Activated naive CD4-positive, alpha-beta T cell treated with anti-CD3 and anti-CD28 coated beads, Interleukin-2, amount 10 ng/mL, durations not matched to agents 7 days and 5 days (primary cell): ENCODE measurements around the gene YARS1.
A peak's percentile ranks its signal among the peaks of the same experiment; 100 is the strongest.

ENCODE experiments used
- CTCF ChIA-PET: fragments of 350-600 bp; sonication (Branson Sonifier 250); formaldehyde crosslinking; loops from one replicate; lab custom pipeline; 2021; ENCODE audit warnings: antibody characterized with exemption; lab: Charles Lee
- DNase-seq: peaks from one replicate; pipeline ENCODE4 v3.0.0-alpha.2; 2020
- H3K27ac Mint-ChIP-seq: one replicate; pipeline ENCODE4 v1.8.0; 2021; ENCODE audit warnings: mild to moderate bottlenecking, moderate library complexity, mixed read lengths
- H3K27me3 Mint-ChIP-seq: one replicate; pipeline ENCODE4 v1.8.0; 2021; ENCODE audit warnings: mild to moderate bottlenecking, mixed read lengths
- H3K36me3 Mint-ChIP-seq: one replicate; pipeline ENCODE4 v1.8.0; 2021; ENCODE audit warnings: mixed read lengths
- H3K4me1 Mint-ChIP-seq: one replicate; pipeline ENCODE4 v1.8.0; 2021; ENCODE audit warnings: mixed read lengths
- H3K4me3 Mint-ChIP-seq: one replicate; pipeline ENCODE4 v1.8.0; 2021; ENCODE audit warnings: mild to moderate bottlenecking, moderate library complexity, mixed read lengths
- H3K9me3 Mint-ChIP-seq: one replicate; pipeline ENCODE4 v1.8.0; 2021; ENCODE audit warnings: mixed read lengths

YARS1 gene

GRCh38 chr1:32780005-32780404 is 37.2 kb downstream of the YARS1 start:
- peaks cover 63% of the 10 kb centered on the region for H3K36me3 Mint-ChIP-seq
- no peaks in the 10 kb centered on the region for H3K27me3 Mint-ChIP-seq
- H3K4me3 Mint-ChIP-seq: no peak overlapping the region
- CTCF ChIA-PET: interaction anchor here (1.2 kb wide), 1 partner anchor 68 kb away, joined by 3 read pairs; no protein-coding TSS in a partner anchor
- no peaks in the 10 kb centered on the region for H3K9me3 Mint-ChIP-seq
- H3K4me1 Mint-ChIP-seq: peaks cover 4% of the 10 kb centered on the region
- DNase-seq: no peak
- no peak overlapping the region for H3K27ac Mint-ChIP-seq

- DNase-seq: no peak
- H3K36me3 Mint-ChIP-seq: peaks cover 63% of the 10 kb centered on the region
- CTCF ChIA-PET: interaction anchor here (1.2 kb wide), 1 partner anchor 67 kb away, joined by 3 read pairs; no protein-coding TSS in a partner anchor
- H3K4me3 Mint-ChIP-seq: no peak overlapping the region
- peak overlapping the region; percentile 33 for H3K27ac Mint-ChIP-seq
- no peaks in the 10 kb centered on the region for H3K27me3 Mint-ChIP-seq
- peaks cover 4% of the 10 kb centered on the region for H3K4me1 Mint-ChIP-seq
- no peaks in the 10 kb centered on the region for H3K9me3 Mint-ChIP-seq
Measured at GRCh38 chr1:32779242-32779641, 37.9 kb downstream of the YARS1 start.

DNA sequence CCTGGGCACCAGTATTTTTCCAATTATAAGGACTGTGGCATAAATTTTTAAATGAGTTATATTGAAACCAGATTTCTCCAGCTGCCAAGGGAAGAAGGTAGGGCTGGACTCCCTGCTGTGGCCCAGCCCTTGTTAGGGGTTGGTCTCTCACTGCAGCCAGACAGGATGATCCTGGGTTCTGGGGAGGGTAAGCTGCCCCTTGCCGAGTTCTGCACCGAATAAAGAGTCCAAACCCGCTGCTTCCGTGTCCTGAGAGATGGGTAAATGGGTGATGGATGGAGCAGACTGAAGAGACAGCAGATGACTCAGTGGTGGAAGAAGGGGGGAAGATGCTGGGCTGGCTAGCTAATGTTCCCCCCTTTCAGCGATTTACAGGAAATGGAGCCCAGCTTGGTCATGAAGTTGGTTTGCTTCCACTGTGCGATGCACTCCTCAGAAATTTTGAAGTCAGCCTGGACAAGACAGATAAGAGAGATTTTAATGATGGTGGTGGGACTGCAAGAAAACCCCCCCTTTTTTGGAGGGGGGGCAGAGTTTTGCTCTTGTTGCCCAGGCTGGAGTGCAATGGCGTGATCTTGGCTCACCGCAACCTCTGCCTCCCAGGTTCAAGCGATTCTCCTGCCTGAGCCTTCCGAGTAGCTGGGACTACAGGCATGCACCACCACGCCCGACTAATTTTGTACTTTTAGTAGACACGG is 41.4 kb downstream of the YARS1 start:
- DNase-seq: no peak
- H3K27ac Mint-ChIP-seq: peak overlapping the region; percentile 64
- peaks cover 7% of the 10 kb centered on the region for H3K4me1 Mint-ChIP-seq
- peaks cover 44% of the 10 kb centered on the region for H3K36me3 Mint-ChIP-seq
- CTCF ChIA-PET: interaction anchor here (0.7 to 10.7 kb wide), 4 partner anchors 8 to 255 kb away, joined by 3 to 204 read pairs (median 4); no protein-coding TSS in a partner anchor
- H3K27me3 Mint-ChIP-seq: no peaks in the 10 kb centered on the region
- no peak overlapping the region for H3K4me3 Mint-ChIP-seq
- no peaks in the 10 kb centered on the region for H3K9me3 Mint-ChIP-seq

DNA sequence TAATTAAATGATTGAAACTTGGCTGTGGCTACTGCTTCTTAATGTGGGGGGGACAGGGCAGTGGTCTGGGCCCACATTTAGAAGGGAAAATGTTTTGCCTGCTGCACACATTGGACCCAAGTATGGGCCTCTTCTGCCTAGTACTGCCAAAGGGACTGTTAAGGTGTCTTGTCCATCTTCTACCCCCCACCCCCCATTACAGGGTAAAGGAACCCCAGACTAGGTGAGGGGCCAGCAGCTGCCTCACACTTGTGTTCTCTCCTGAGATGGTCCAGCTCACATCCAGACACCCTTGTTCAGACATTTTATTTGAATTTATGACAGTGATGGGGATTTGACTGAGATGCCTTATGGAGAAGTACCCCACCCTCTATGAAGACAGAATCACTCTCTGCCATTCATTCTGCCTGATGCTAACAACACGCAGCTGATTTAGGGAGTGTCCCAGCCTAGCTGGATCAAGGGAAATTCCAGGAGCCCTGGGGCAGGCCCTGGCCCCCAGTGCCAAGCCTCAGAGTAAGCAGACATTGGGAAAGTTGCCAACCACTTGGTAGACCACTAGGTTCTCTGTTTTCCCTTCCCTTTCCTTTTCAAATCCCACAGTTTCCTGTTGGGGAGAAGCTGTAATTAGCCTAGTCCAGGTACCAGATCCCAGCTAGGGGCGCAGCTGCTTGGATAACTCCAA is 42.1 kb downstream of the YARS1 start:
- Mint-ChIP-seq H3K4me3 (no peak overlapping the region), H3K27me3 (no peaks in the 10 kb centered on the region), H3K27ac (peak overlapping the region; percentile 55), H3K9me3 (no peaks in the 10 kb centered on the region), H3K36me3 (peaks cover 37% of the 10 kb centered on the region), H3K4me1 (peaks cover 7% of the 10 kb centered on the region)
- CTCF ChIA-PET: interaction anchor here (0.7 to 10.7 kb wide), 8 partner anchors 9 to 255 kb away, joined by 3 to 204 read pairs (median 4); no protein-coding TSS in a partner anchor
- no peak for DNase-seq

- Mint-ChIP-seq H3K9me3 (no peaks in the 10 kb centered on the region), H3K36me3 (peaks cover 32% of the 10 kb centered on the region), H3K4me3 (no peak overlapping the region)
Measured at GRCh38 chr1:32774464-32774808, 42.7 kb downstream of the YARS1 start.

DNA sequence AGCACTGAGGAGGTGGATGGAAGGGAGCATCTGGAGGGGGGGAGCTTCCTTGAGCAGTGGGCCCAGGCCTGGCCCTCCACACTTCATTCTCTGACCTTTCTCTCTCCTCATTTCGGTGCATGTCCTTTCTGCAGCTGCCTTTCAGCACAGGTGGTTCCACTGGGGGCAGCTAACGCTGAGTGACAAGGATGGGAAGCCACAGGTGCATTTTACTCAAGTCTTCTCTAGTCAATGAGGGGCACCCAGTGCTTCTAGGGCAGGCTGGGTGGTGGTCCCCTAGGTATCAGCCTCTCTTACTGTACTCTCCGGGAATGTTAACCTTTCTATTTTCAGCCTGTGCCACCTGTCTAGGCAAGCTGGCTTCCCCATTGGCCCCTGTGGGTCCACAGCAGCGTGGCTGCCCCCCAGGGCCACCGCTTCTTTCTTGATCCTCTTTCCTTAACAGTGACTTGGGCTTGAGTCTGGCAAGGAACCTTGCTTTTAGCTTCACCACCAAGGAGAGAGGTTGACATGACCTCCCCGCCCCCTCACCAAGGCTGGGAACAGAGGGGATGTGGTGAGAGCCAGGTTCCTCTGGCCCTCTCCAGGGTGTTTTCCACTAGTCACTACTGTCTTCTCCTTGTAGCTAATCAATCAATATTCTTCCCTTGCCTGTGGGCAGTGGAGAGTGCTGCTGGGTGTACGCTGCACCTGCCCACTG is 43.2 kb downstream of the YARS1 start:
- Mint-ChIP-seq H3K27me3 (no peaks in the 10 kb centered on the region), H3K36me3 (peaks cover 31% of the 10 kb centered on the region), H3K4me3 (no peak overlapping the region), H3K9me3 (no peaks in the 10 kb centered on the region), H3K4me1 (peaks cover 7% of the 10 kb centered on the region), H3K27ac (peak overlapping the region; percentile 43)
- CTCF ChIA-PET: interaction anchor here (0.7 to 10.7 kb wide), 18 partner anchors 7 to 373 kb away, joined by 3 to 204 read pairs (median 6); no protein-coding TSS in a partner anchor
- DNase-seq: no peak

More at GRCh38 chr1:32774464-32774808, 42.7 kb downstream of the YARS1 start:
- Mint-ChIP-seq H3K27ac (peak overlapping the region; percentile 43), H3K27me3 (no peaks in the 10 kb centered on the region), H3K4me1 (peaks cover 7% of the 10 kb centered on the region)
- no peak for DNase-seq
- CTCF ChIA-PET: interaction anchor here (0.8 to 10.7 kb wide), 7 partner anchors 9 to 254 kb away, joined by 4 to 204 read pairs (median 5); no protein-coding TSS in a partner anchor

- Mint-ChIP-seq H3K27ac (no peak overlapping the region), H3K36me3 (peaks cover 26% of the 10 kb centered on the region), H3K27me3 (no peaks in the 10 kb centered on the region), H3K4me1 (peaks cover 7% of the 10 kb centered on the region), H3K4me3 (no peak overlapping the region), H3K9me3 (no peaks in the 10 kb centered on the region)
- DNase-seq: peak; percentile 85
- CTCF ChIA-PET: interaction anchor here (0.6 to 10.7 kb wide), 25 partner anchors 8 to 372 kb away, joined by 3 to 204 read pairs (median 5); no protein-coding TSS in a partner anchor
Measured at GRCh38 chr1:32773018-32773763, 44.0 kb downstream of the YARS1 start.

DNA sequence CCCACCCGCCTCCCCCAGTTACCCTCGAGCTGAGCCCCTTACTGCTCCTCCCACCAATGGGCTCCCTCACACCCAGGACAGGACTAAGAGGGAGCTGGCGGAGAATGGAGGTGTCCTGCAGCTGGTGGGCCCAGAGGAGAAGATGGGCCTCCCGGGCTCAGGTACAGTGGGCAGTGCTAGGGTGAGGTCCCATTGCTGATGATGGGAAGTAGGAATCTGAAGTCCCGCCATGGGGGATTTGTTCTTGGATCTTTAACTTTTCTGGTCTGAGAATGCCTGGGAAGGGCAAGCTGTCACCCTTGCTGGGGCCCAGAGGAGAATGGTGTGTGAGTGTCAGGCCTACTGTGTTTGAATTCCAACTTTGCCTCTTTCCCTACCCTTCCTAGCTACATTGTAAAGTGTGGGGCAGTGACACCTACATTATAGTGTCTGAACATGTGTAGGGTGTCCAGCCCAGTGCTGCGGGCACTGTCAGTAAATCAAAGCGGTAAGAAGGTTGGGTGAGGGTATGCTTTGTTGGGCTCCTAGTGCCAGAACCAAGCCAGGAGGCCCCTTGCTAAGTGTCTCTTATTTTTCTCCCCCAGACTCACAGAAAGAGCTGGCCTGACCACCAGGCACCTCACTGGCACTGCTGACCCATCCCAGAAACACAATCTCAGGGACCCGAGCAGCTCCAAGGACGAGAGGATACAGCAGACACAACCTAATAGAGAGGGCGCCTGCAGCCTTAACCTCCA is 44.7 kb downstream of the YARS1 start:
- Mint-ChIP-seq H3K4me1 (peaks cover 7% of the 10 kb centered on the region), H3K36me3 (peaks cover 19% of the 10 kb centered on the region), H3K9me3 (no peaks in the 10 kb centered on the region), H3K4me3 (no peak overlapping the region), H3K27me3 (no peaks in the 10 kb centered on the region), H3K27ac (peak overlapping the region; percentile 55)
- DNase-seq: no peak
- CTCF ChIA-PET: interaction anchor here (0.6 to 10.7 kb wide), 19 partner anchors 9 to 371 kb away, joined by 3 to 204 read pairs (median 6); no protein-coding TSS in a partner anchor

- CTCF ChIA-PET: interaction anchor here (0.6 to 10.7 kb wide), 9 partner anchors 11 to 370 kb away, joined by 3 to 204 read pairs (median 6); no protein-coding TSS in a partner anchor
Measured at GRCh38 chr1:32771561-32772280, 45.4 kb downstream of the YARS1 start.

DNA sequence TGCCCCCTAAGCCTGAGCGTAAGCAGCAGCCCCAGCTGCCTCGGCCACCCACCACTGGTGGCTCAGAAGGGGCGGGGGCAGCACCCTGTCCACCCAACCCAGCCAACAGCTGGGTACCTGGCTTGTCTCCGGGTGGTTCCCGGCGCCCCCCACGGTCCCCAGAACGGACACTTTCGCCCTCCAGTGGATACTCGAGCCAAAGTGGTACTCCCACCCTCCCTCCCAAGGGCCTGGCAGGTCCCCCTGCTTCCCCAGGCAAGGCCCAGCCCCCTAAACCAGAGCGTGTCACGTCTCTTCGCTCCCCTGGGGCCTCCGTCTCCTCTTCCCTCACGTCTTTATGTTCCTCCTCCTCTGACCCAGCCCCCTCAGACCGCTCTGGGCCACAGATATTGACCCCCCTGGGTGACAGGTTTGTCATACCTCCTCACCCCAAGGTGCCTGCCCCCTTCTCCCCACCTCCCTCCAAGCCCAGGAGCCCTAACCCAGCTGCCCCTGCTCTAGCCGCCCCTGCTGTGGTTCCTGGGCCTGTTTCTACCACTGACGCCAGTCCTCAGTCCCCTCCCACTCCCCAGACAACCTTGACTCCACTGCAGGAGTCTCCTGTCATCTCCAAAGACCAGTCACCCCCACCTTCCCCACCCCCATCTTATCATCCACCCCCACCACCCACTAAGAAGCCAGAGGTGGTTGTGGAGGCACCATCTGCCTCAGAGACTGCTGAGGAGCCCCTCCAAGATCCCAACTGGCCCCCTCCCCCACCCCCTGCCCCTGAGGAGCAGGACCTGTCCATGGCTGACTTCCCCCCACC is 46.2 kb downstream of the YARS1 start:
- H3K9me3 Mint-ChIP-seq: no peaks in the 10 kb centered on the region
- H3K27ac Mint-ChIP-seq: no peak overlapping the region

More at GRCh38 chr1:32771561-32772280, 45.4 kb downstream of the YARS1 start:
- H3K9me3 Mint-ChIP-seq: no peaks in the 10 kb centered on the region
- H3K4me1 Mint-ChIP-seq: peaks cover 7% of the 10 kb centered on the region
- H3K36me3 Mint-ChIP-seq: peaks cover 19% of the 10 kb centered on the region
- no peak overlapping the region for H3K4me3 Mint-ChIP-seq
- no peak overlapping the region for H3K27ac Mint-ChIP-seq
- DNase-seq: no peak
- no peaks in the 10 kb centered on the region for H3K27me3 Mint-ChIP-seq

GRCh38 chr1:32770221-32770731 is 46.9 kb downstream of the YARS1 start:
- CTCF ChIA-PET: interaction anchor here (10.7 kb wide), 1 partner anchor 57 kb away, joined by 204 read pairs; no protein-coding TSS in a partner anchor
- Mint-ChIP-seq H3K36me3 (peaks cover 8% of the 10 kb centered on the region), H3K9me3 (no peaks in the 10 kb centered on the region), H3K4me3 (no peak overlapping the region), H3K27ac (no peak overlapping the region), H3K27me3 (peaks cover 4% of the 10 kb centered on the region), H3K4me1 (peaks cover 3% of the 10 kb centered on the region)
- no peak for DNase-seq

More for the DNA sequence above, 46.2 kb downstream of the YARS1 start:
- DNase-seq: peak; percentile 18
- Mint-ChIP-seq H3K27me3 (peaks cover 3% of the 10 kb centered on the region), H3K4me3 (no peak overlapping the region), H3K4me1 (peaks cover 6% of the 10 kb centered on the region), H3K36me3 (peaks cover 14% of the 10 kb centered on the region)
- CTCF ChIA-PET: interaction anchor here (0.6 to 10.7 kb wide), 3 partner anchors 14 to 108 kb away, joined by 4 to 204 read pairs (median 10); no protein-coding TSS in a partner anchor
